Psoas muscle (tissue), 8 donors: ENCODE measurements around the gene CHRND. TPM values are rescaled to one million over a fixed set of nuclear protein-coding genes. Genes with fewer than 3 reads are reported as not detected.

ENCODE experiments used
- ATAC-seq, 4 donors: fragments of 200-7000 bp; cut with Tn5 transposase; one replicate each; pipeline ENCODE4 v1.9.1; 2020; ENCODE audit warnings: moderate library complexity in 3 of 4, mild to moderate bottlenecking in 2 of 4
- DNase-seq, 2 donors: peaks; one replicate each; pipeline ENCODE4 v3.0.0-alpha.2; 2020
- H3K27ac ChIP-seq: fragments of 200-600 bp; one replicate; pipeline ENCODE4 v1.8.0; 2022
- H3K27me3 ChIP-seq, 3 donors: fragments of 200-600 bp in 1 of 3; one replicate each; pipeline versions ENCODE4 v1.6.1 to v1.8.0; 2013 to 2022; ENCODE audit warnings: low read length in 2 of 3, mild to moderate bottlenecking in 2 of 3, moderate library complexity in 1 of 3; ENCODE audit not compliant: insufficient read depth in 3 of 3
- H3K36me3 ChIP-seq, 2 donors: fragments of 200-600 bp in 1 of 2; one replicate each; pipeline versions ENCODE4 v1.6.1 to v1.8.0; 2013 to 2022; ENCODE audit warnings: low read depth in 1 of 2, mild to moderate bottlenecking in 1 of 2, moderate library complexity in 1 of 2; ENCODE audit not compliant: insufficient read depth in 1 of 2
- H3K4me1 ChIP-seq: fragments of 200-600 bp; one replicate; pipeline ENCODE4 v1.8.0; 2022
- H3K4me3 ChIP-seq: fragments of 200-600 bp; one replicate; pipeline ENCODE4 v1.8.0; 2022; ENCODE audit warnings: mild to moderate bottlenecking
- H3K9me3 ChIP-seq: fragments of 200-600 bp; one replicate; pipeline ENCODE4 v1.8.0; 2022
- WGBS, 3 donors: extraction: QIAGEN DNeasy Blood & Tissue Kit; methylation state at CpG; one replicate each; pipeline versions ENCODE4 v1.1.6 to v1.1.7; 2013; 5-methylcytosine and 5-hydroxymethylcytosine counted together
- intact Hi-C, 2 donors: fragments of 100-400 bp; cut with DNase I; formaldehyde crosslinking; loops; one replicate each; pipeline versions ENCODE4 v1.11.0 to v1.14.2; 2022
- long read RNA-seq, 2 donors: library from polyadenylated mRNA; unstranded; transcript quantifications; one replicate each; pipeline ENCODE4 v2.0.0, GENCODE V29; 2021
- polyA plus RNA-seq, 3 donors: library from polyadenylated mRNA; stranded (reverse); fragments of 200-250 nt; gene quantifications; one replicate each; pipeline ENCODE4 v1.2.3, GENCODE V29; 2013
- total RNA-seq, 4 donors: library from RNA; stranded (reverse); fragmentation: NEBNext Ultra II Directional in 2 of 4; extraction: Animal tissue kit (Norgen Biotek cat#: 25700) in 2 of 4; gene quantifications; one replicate each; pipeline versions ENCODE4 v1.2.1 to v1.2.4, GENCODE V29; 2021 to 2023
- TF ChIP-seq, protein P1 (sequence below): fragments of 200-600 bp; IDR thresholded peaks from one replicate; pipeline ENCODE4 v1.8.0; 2022; ENCODE audit warnings: antibody characterized with exemption
- donor health status: healthy with polysubstance abuse.
- donor health status: DM: no; HTN: no; CAD: no; lungs with moderate emphysema.
- donor health status: Bipolar disorder and iron deficiency.
- donor health status: healthy.
- donor health status: DM: yes; HTN: yes; CAD: no.
- donor health status: DM: no; HTN: no; CAD: no.
- donor health status: DM: no; HTN: no; CAD: no.
- donor health status: DM: yes; HTN: yes; CAD: no.

Gene CHRND
- total RNA-seq (100 to 1,000 TPM in 2 of 4 donors, 10 to 100 TPM in 2; 58.8 to 300 (median 97.7) TPM), polyA plus RNA-seq (10 to 100 TPM in 2 of 3 donors, 1 to 10 TPM in 1; 6.5 to 13.5 (median 12.5) TPM)
- long read RNA-seq, donor 1, transcript CHRND-201 (12 exons, 2,112 nt) = major isoform, 67 of 178 reads
- long read RNA-seq, donor 1, partial matches to known transcripts = 82 of 178 reads
- long read RNA-seq, donor 1, other reads (novel, unspliced or antisense) = 22 of 178 reads
- long read RNA-seq, donor 2, transcript CHRND-201 (12 exons, 2,112 nt) = major isoform, 35 of 84 reads
- long read RNA-seq, donor 2, transcript CHRND-203 (11 exons, 3,022 nt) = minor isoform, 6 of 84 reads
- long read RNA-seq, donor 2, partial matches to known transcripts = 31 of 84 reads
- long read RNA-seq, donor 2, other reads (novel, unspliced or antisense) = 11 of 84 reads

DNA sequence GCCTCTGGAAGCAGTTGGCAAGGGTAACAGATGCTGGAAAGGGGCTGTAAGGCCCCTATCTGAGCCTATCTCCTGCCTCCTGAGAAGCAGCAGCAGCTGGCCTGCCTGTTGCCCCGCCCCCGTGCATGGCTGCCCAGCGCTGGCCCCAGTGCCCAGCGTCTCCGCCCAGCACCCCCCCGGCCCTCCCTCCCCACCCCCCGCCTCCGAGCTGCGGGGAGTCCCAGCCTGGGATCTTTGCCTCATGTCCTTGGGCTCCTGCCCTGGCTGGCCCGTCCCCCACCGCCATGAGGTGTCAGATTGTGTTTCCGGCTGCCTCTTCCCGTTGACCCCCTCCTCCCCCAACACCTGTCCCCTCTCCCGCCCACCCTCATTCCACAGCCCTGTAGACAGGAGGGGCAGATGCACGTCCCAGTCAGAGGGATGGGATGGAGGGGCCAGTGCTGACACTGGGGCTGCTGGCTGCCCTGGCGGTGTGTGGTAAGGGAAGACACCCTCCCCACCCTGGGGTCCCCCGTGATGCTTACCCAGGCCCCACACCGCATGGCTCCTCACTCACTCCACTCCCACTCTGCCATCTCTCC is at the start of gene CHRND:
TSS of gene CHRND (plus strand) at position 370 of the 581 bp plus-strand sequence. CDS start at position 426, 56 bp downstream.
- Histone ChIP-seq H3K4me1 (peaks cover 55% of the 10 kb centered on the region), H3K36me3 (peaks cover 0 to 18% of the 10 kb centered on the region in 2 donors), H3K9me3 (no peaks in the 10 kb centered on the region), H3K27me3 (peaks cover 0 to 12% (median 0%) of the 10 kb centered on the region in 3 donors), H3K27ac (peak within 1 kb of the TSS; percentile 98), H3K4me3 (peak within 1 kb of the TSS; percentile 81)
- intact Hi-C loops = loop anchor here in 1 of 2 donors (2.0 kb wide), 2 partner anchors 23 to 43 kb away; no protein-coding TSS in a partner anchor
- 3 to 13% (median 9%) methylated on average over 11 to 18 of the region's 18 CpGs for WGBS, 3 donors
- TF ChIP-seq, protein P1, sequence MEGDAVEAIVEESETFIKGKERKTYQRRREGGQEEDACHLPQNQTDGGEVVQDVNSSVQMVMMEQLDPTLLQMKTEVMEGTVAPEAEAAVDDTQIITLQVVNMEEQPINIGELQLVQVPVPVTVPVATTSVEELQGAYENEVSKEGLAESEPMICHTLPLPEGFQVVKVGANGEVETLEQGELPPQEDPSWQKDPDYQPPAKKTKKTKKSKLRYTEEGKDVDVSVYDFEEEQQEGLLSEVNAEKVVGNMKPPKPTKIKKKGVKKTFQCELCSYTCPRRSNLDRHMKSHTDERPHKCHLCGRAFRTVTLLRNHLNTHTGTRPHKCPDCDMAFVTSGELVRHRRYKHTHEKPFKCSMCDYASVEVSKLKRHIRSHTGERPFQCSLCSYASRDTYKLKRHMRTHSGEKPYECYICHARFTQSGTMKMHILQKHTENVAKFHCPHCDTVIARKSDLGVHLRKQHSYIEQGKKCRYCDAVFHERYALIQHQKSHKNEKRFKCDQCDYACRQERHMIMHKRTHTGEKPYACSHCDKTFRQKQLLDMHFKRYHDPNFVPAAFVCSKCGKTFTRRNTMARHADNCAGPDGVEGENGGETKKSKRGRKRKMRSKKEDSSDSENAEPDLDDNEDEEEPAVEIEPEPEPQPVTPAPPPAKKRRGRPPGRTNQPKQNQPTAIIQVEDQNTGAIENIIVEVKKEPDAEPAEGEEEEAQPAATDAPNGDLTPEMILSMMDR = no peak
- peak; percentile 66 to 74 (median 70) for ATAC-seq
- DNase-seq = peak; percentile 81 to 93

DNA sequence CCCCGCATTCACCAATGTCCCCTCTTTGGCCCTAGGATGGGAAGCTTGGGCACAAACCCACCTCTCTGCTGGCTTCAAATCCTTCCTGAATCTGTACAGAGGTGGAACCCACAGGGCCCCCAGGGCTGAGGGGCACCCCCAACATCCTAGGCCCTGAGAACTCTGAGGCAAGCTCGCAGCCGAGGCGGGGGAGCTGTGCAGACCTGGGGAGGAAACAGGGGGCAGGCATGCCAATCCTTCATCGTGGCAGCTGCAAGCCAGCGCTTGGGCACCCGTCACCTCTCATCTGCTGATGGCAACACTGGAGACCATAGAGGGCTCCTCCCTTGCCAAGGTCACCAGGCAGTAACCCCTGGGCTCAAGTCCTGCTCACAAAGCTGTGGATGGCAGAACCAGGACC is 49.2 kb upstream of the CHRND start:
- H3K9me3 ChIP-seq = no peaks in the 10 kb centered on the region
- H3K4me1 ChIP-seq = no peaks in the 10 kb centered on the region
- ATAC-seq (no peak), DNase-seq (peak in 1 of 2 donors; percentile 26)
- no peaks in the 10 kb centered on the region for H3K36me3 ChIP-seq
- no peak overlapping the region for H3K27ac ChIP-seq
- TF ChIP-seq, protein P1 = no peak
- peaks cover 0 to 1% (median 0%) of the 10 kb centered on the region in 3 donors for H3K27me3 ChIP-seq
- H3K4me3 ChIP-seq = no peak overlapping the region
- intact Hi-C loops = no loop called here
- WGBS, 3 donors = 88 to 92% (median 90%) methylated on average over 7 of the region's 7 CpGs

DNA sequence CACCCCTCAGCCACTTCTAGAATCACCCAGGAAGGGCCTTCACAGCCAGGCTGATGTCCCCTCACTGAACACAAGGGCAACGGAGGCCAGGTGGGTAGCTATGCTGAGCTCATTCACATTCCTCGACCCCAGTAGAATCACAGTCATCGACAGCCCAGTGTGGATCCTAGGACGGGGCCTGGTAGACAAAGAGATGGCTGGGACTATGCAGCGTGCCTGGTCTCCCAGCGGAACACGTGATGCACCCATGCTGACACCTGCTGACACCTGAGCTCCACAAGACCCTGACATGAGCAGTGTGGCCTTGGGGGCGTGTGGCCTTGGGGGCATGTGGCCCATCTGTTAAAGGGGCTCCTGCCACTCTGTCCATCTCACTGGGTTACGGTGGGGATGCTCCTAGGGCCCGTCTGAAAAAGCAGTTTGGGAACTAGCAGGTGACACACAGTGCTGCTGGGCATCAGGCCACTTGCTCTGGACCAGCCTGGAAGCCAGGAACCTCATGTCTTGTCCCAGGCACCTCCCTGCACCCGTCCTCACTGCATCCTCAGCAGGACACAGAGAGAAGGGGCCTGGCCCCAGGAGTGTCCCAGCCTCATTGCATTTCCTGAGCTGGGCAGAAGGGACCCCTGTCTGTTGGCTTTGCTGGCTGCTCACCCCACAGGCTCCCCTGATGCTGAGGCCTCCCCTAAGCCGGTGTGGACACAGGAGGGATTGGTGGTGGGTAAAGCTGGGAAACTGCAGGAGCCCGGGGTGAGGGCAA is 48.0 kb upstream of the CHRND start:
- WGBS, 3 donors = 91 to 93% (median 92%) methylated on average over 13 of the region's 13 CpGs
- H3K27me3 ChIP-seq = peaks cover 0 to 1% (median 0%) of the 10 kb centered on the region in 3 donors
- H3K4me1 ChIP-seq = no peaks in the 10 kb centered on the region
- ATAC-seq (no peak), DNase-seq (peak in 1 of 2 donors; percentile 35)
- TF ChIP-seq, protein P1 = no peak
- no peak overlapping the region for H3K4me3 ChIP-seq
- H3K27ac ChIP-seq = no peak overlapping the region
- no peaks in the 10 kb centered on the region for H3K9me3 ChIP-seq
- H3K36me3 ChIP-seq = no peaks in the 10 kb centered on the region
- intact Hi-C loops = no loop called here

DNA sequence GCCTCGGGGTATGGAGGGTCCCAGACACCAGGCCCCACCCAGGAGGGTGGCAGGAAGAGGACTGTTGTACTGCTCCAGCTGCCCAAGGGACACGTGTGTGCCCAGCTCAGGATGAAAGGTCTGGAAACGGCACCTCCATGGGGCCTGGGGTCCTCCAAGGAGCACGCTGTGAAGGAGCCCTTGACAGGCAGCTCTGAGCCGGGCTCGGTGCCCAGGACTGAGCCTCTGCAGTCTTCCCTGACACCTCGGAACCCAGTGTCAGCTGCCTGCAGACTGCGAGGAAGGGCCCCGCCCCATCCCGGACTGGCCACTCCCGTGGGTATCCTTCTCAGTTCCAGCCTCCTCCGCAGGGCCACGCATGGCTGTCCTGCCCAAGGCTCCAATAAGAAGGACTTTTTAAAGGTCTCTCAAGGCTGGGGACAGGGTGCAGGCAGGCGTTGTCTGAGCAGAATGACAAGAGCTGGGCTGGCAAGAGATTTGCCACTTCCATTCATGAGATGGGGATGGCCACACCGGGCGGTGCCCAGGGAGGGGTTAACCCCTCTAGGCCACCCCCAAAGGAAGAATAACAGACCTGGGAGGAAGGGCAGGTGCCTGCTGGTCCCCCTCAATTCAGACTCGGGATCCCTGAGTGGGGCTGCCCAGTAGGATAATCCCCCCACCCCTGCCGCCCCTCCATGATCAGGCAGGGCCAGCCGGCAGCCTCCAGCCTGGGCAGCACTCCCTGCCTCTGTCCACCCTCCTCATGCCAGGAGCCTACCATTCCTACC is 47.2 kb upstream of the CHRND start:
- Histone ChIP-seq H3K36me3 (no peaks in the 10 kb centered on the region), H3K4me1 (no peaks in the 10 kb centered on the region), H3K27ac (no peak overlapping the region), H3K9me3 (no peaks in the 10 kb centered on the region), H3K27me3 (peaks cover 0 to 6% (median 1%) of the 10 kb centered on the region in 3 donors), H3K4me3 (no peak overlapping the region)
- intact Hi-C loops = no loop called here
- TF ChIP-seq, protein P1 = no peak
- DNase-seq (peak in 1 of 2 donors; percentile 34), ATAC-seq (no peak)
- WGBS, 3 donors = 65 to 67% (median 66%) methylated on average over 19 of the region's 19 CpGs
